H1 (cell line): ENCODE results near the gene ROR1. TPM values are rescaled to one million over a fixed set of nuclear protein-coding genes. Genes with fewer than 3 reads are reported as not detected.

Experiments used
- CTCF ChIA-PET: fragments of 300-600 bp; sonication (Branson Sonifier 250); formaldehyde crosslinking; loops from one replicate; lab custom pipeline; 2021; ENCODE audit not compliant: partially characterized antibody; lab: Charles Lee
- POLR2A ChIA-PET: fragments of 300-600 bp; sonication (Branson Sonifier 250); formaldehyde crosslinking; loops from one replicate; lab custom pipeline; 2021; ENCODE audit warnings: inconsistent platforms; ENCODE audit not compliant: partially characterized antibody; lab: Charles Lee
- DNase-seq, 2 experiments: peaks; one replicate each; pipeline versions ENCODE4 v3.0.0 to v3.0.0-alpha.2; 2010 to 2022; ENCODE audit warnings: low spot score in 2 of 2, low read depth in 1 of 2, mixed read lengths in 1 of 2
- FAIRE-seq: peaks from 2 replicates; lab custom pipeline; 2011; peaks lifted over from hg19 to GRCh38; lab: Jason Lieb, UNC
- H2AFZ ChIP-seq: 2 replicates; pipeline ENCODE4 v1.8.1; 2012; ENCODE audit warnings: low read length, inconsistent platforms
- H2AK5ac ChIP-seq: 2 replicates; pipeline ENCODE4 v1.6.1; 2013; ENCODE audit warnings: low read depth, low read length
- H2BK120ac ChIP-seq: replicated peaks from 2 replicates; pipeline ENCODE3; 2013; ENCODE audit warnings: low read depth, low read length, inconsistent platforms
- H2BK12ac ChIP-seq: 2 replicates; pipeline ENCODE4 v1.6.1; 2013; ENCODE audit warnings: low read depth, low read length
- H2BK15ac ChIP-seq: 2 replicates; pipeline ENCODE4 v1.6.1; 2013; ENCODE audit warnings: low read length
- H2BK20ac ChIP-seq: 2 replicates; pipeline ENCODE4 v1.6.1; 2013; ENCODE audit warnings: low read length
- H2BK5ac ChIP-seq: 2 replicates; pipeline ENCODE4 v1.6.1; 2013; ENCODE audit warnings: low read depth, low read length
- H3K14ac ChIP-seq: 2 replicates; pipeline ENCODE4 v1.6.1; 2013; ENCODE audit warnings: inconsistent platforms; ENCODE audit not compliant: insufficient read length
- H3K18ac ChIP-seq: 2 replicates; pipeline ENCODE4 v1.6.1; 2013; ENCODE audit warnings: low read length; ENCODE audit errors: extremely low read depth
- H3K23ac ChIP-seq: 2 replicates; pipeline ENCODE4 v1.6.1; 2013; ENCODE audit warnings: inconsistent platforms; ENCODE audit not compliant: insufficient read length
- H3K23me2 ChIP-seq: 2 replicates; pipeline ENCODE4 v1.6.1; 2013; ENCODE audit warnings: low read depth, low read length
- H3K27ac ChIP-seq: 2 replicates; pipeline ENCODE4 v1.6.1; 2011; ENCODE audit warnings: low read depth, low read length, inconsistent platforms
- H3K27me3 ChIP-seq, 4 experiments: replicated peaks in 1 of 4; 1 replicate in 1 of 4; 2 replicates in 3 of 4; pipeline versions ENCODE4 v1.6.1 to v1.8.1; 2011 to 2013; ENCODE audit warnings: low read length in 3 of 4, mild to moderate bottlenecking in 3 of 4, inconsistent platforms in 2 of 4, mixed read lengths in 2 of 4, moderate library complexity in 1 of 4; ENCODE audit not compliant: control insufficient read depth in 3 of 4, insufficient read depth in 3 of 4; ENCODE audit errors: extremely low read depth in 1 of 4
- H3K36me3 ChIP-seq, 4 experiments: 2 replicates each; pipeline versions ENCODE4 v1.6.1 to v1.8.1; 2011 to 2013; ENCODE audit warnings: mild to moderate bottlenecking in 4 of 4, low read length in 3 of 4, moderate library complexity in 2 of 4, control low read depth in 1 of 4, inconsistent platforms in 1 of 4; ENCODE audit not compliant: insufficient read depth in 4 of 4, control insufficient read depth in 2 of 4
- H3K4ac ChIP-seq: replicated peaks from 2 replicates; pipeline ENCODE3; 2013; ENCODE audit warnings: low read length, low read depth, mixed read lengths, inconsistent platforms; ENCODE audit not compliant: insufficient read length
- H3K4me1 ChIP-seq, 4 experiments: replicated peaks in 1 of 4; 1 replicate in 1 of 4; 2 replicates in 3 of 4; pipeline versions ENCODE4 v1.6.1 to v1.8.1; 2011 to 2013; ENCODE audit warnings: low read length in 3 of 4, inconsistent platforms in 2 of 4, mixed read lengths in 1 of 4; ENCODE audit not compliant: insufficient read depth in 4 of 4, control insufficient read depth in 3 of 4
- H3K4me2 ChIP-seq, 2 experiments: 2 replicates each; pipeline versions ENCODE4 v1.6.1 to v1.8.1; 2011 to 2013; ENCODE audit warnings: low read depth in 2 of 2, low read length in 2 of 2, control low read depth in 1 of 2, inconsistent platforms in 1 of 2, mild to moderate bottlenecking in 1 of 2; ENCODE audit not compliant: insufficient read depth in 1 of 2
- H3K4me3 ChIP-seq, 4 experiments: fragments of 200-600, 300-600 bp in 1 of 4; sonication (generic), shearing (Covaris generic), sonication (Bioruptor Twin) in 1 of 4; 2 replicates each; pipeline versions ENCODE4 v1.5.1 to v1.8.1; 2011 to 2016; ENCODE audit warnings: low read length in 4 of 4, low read depth in 3 of 4, control low read depth in 2 of 4, inconsistent platforms in 2 of 4, mild to moderate bottlenecking in 2 of 4, mixed read lengths in 1 of 4, moderate library complexity in 1 of 4; ENCODE audit not compliant: insufficient read depth in 2 of 4; ENCODE audit errors: extremely low read depth in 1 of 4
- H3K56ac ChIP-seq: replicated peaks from 2 replicates; pipeline ENCODE3; 2013; ENCODE audit warnings: low read depth, mild to moderate bottlenecking, mixed read lengths, low read length, inconsistent platforms; ENCODE audit not compliant: insufficient read length
- H3K79me1 ChIP-seq: 2 replicates; pipeline ENCODE4 v1.6.1; 2013; ENCODE audit warnings: low read depth, low read length, control low read depth
- H3K79me2 ChIP-seq, 2 experiments: 2 replicates each; pipeline versions ENCODE4 v1.6.1 to v1.8.1; 2012 to 2013; ENCODE audit warnings: low read length in 2 of 2, mild to moderate bottlenecking in 2 of 2, inconsistent platforms in 1 of 2; ENCODE audit not compliant: insufficient read depth in 2 of 2, control insufficient read depth in 1 of 2
- H3K9ac ChIP-seq, 4 experiments: replicated peaks in 1 of 4; 1 replicate in 1 of 4; 2 replicates in 3 of 4; pipeline versions ENCODE4 v1.6.1 to v1.8.1; 2011 to 2013; ENCODE audit warnings: low read depth in 3 of 4, low read length in 3 of 4, control low read depth in 2 of 4, mild to moderate bottlenecking in 2 of 4, moderate library complexity in 2 of 4, inconsistent platforms in 1 of 4; ENCODE audit errors: extremely low read depth in 1 of 4
- H3K9me3 ChIP-seq, 2 experiments: 2 replicates each; pipeline versions ENCODE4 v1.6.1 to v1.8.1; 2012 to 2013; ENCODE audit warnings: mild to moderate bottlenecking in 2 of 2, moderate library complexity in 2 of 2, control low read depth in 1 of 2, inconsistent platforms in 1 of 2, low read depth in 1 of 2, low read length in 1 of 2, mixed read lengths in 1 of 2; ENCODE audit not compliant: insufficient read depth in 2 of 2
- H4K20me1 ChIP-seq, 2 experiments: replicated peaks in 1 of 2; 2 replicates each; pipeline versions ENCODE3 to v1.8.1; 2011 to 2013; ENCODE audit warnings: inconsistent platforms in 2 of 2, low read length in 2 of 2, mild to moderate bottlenecking in 1 of 2; ENCODE audit not compliant: insufficient read depth in 2 of 2, control insufficient read depth in 1 of 2
- H4K5ac ChIP-seq: 2 replicates; pipeline ENCODE4 v1.6.1; 2013; ENCODE audit warnings: low read length, low read depth, mixed read lengths, inconsistent platforms; ENCODE audit not compliant: insufficient read length
- H4K8ac ChIP-seq: 2 replicates; pipeline ENCODE4 v1.8.0; 2013; ENCODE audit warnings: mild to moderate bottlenecking, moderate library complexity, low read length, inconsistent platforms; ENCODE audit not compliant: insufficient read depth; ENCODE audit errors: extremely low read depth
- H4K91ac ChIP-seq: replicated peaks from 2 replicates; pipeline ENCODE3; 2013; ENCODE audit warnings: low read length, mixed read lengths, inconsistent platforms; ENCODE audit not compliant: insufficient read length
- JUND ChIP-seq: IDR thresholded peaks from 2 replicates; pipeline ENCODE4 v1.6.1; 2011; ENCODE audit warnings: mild to moderate bottlenecking, improper control_type of control experiment, low read length
- POLR2A ChIP-seq, 2 experiments: IDR thresholded peaks; 1 replicate in 1 of 2; 2 replicates in 1 of 2; pipeline ENCODE4 v1.6.1; 2011; ENCODE audit warnings: low read depth in 2 of 2, low read length in 2 of 2, mild to moderate bottlenecking in 2 of 2; ENCODE audit errors: control extremely low read depth in 1 of 2
- RBBP5 ChIP-seq: IDR thresholded peaks from 2 replicates; pipeline ENCODE4 v1.7.1; 2012; ENCODE audit warnings: low read depth, mild to moderate bottlenecking, inconsistent platforms, low read length, moderate library complexity, borderline replicate concordance
- RNF2 ChIP-seq: fragments of 200-900, 300-1000 bp; sonication (generic); IDR thresholded peaks from 2 replicates; pipeline ENCODE4 v1.7.1; 2016; ENCODE audit warnings: borderline replicate concordance, low read depth, mild to moderate bottlenecking, antibody characterized with exemption, low read length; ENCODE audit not compliant: poor library complexity, severe bottlenecking; ENCODE audit errors: missing control alignments
- SAP30 ChIP-seq: fragments of 300-600 bp; sonication (generic); IDR thresholded peaks from 2 replicates; pipeline ENCODE4 v1.7.1; 2012; ENCODE audit warnings: low read length, moderate library complexity, mild to moderate bottlenecking, inconsistent platforms; ENCODE audit not compliant: insufficient read depth, insufficient replicate concordance
- SP1 ChIP-seq: IDR thresholded peaks from 2 replicates; pipeline ENCODE4 v1.6.1; 2011; ENCODE audit warnings: low read depth, low read length
- TAF7 ChIP-seq: optimal IDR thresholded peaks from 2 replicates; pipeline ENCODE3; 2011; ENCODE audit warnings: low read depth, mild to moderate bottlenecking, inconsistent platforms, low read length, moderate library complexity, borderline replicate concordance
- WGBS, 2 experiments: shearing (Covaris generic) in 1 of 2; methylation state at CpG; one replicate each; pipeline versions ENCODE4 v1.1.6 to v1.1.7; 2013 to 2015; ENCODE audit warnings: low lambda C conversion rate in 2 of 2, mixed read lengths in 2 of 2, inconsistent platforms in 1 of 2, low coverage in 1 of 2, missing lambda C conversion rate in 1 of 2; ENCODE audit not compliant: insufficient replicate concordance in 2 of 2, insufficient coverage in 1 of 2, insufficient read length in 1 of 2; ENCODE audit errors: extremely low coverage in 1 of 2, missing lambda C conversion rate in 1 of 2; 5-methylcytosine and 5-hydroxymethylcytosine counted together
- polyA plus RNA-seq, 7 experiments: library from polyadenylated mRNA; depleted of rRNA in 3 of 7; stranded (reverse) in 5 of 7; unstranded in 2 of 7; fragments of >200 nt in 5 of 7; fragments of 200-250 nt in 2 of 7; gene quantifications; 1 replicate in 5 of 7; 2 replicates in 1 of 7; 4 replicates in 1 of 7; pipeline versions ENCODE4 v1.2.1 to v1.2.3, GENCODE V29; 2011 to 2013; ENCODE audit warnings: missing spikeins in 2 of 7, mixed read lengths in 2 of 7
- total RNA-seq: library from RNA; stranded (reverse); fragmentation: NEBNext Ultra II Directional; extraction: Animal tissue kit (Norgen Biotek cat#: 25700); gene quantifications from 2 replicates; pipeline ENCODE4 v1.2.1, GENCODE V29; 2021

ROR1 gene
- total and polyA plus RNA-seq, 2 of the 8 experiments (the other 6 are each of a cell fraction or from before 2014, with no cell fraction given): 33.6 to 73.6 TPM

- no peak for FAIRE-seq
- CTCF ChIA-PET: interaction anchor here (0.6 to 4.2 kb wide), 4 partner anchors 7 to 1282 kb away, joined by 3 to 23 read pairs (median 4); no protein-coding TSS in a partner anchor
- WGBS, 2 experiments: 95% methylated on average over 10 of the region's 10 CpGs; no CpG with 5 or more reads in 1 of the 2 experiments
Observed at GRCh38 chr1:64186138-64186897, 412.5 kb downstream of the ROR1 start.

More at GRCh38 chr1:64186138-64186897, 412.5 kb downstream of the ROR1 start:
- DNase-seq: no peak
- no peak overlapping the region for H3K18ac ChIP-seq
- no peaks in the 10 kb centered on the region for H3K79me1 ChIP-seq
- H4K8ac ChIP-seq: no peak overlapping the region
- H2AK5ac ChIP-seq: no peak overlapping the region
- no peak overlapping the region for H2BK20ac ChIP-seq
- H3K56ac ChIP-seq: no peak overlapping the region
- no peaks in the 10 kb centered on the region for H3K9me3 ChIP-seq
- no peaks in the 10 kb centered on the region for H3K36me3 ChIP-seq
- no peak overlapping the region for H4K5ac ChIP-seq
- no peak overlapping the region for H2BK120ac ChIP-seq
- H2BK12ac ChIP-seq: no peak overlapping the region
- no peaks in the 10 kb centered on the region for H3K27me3 ChIP-seq
- H2BK15ac ChIP-seq: no peak overlapping the region
- H3K9ac ChIP-seq: no peak overlapping the region
- TF ChIP-seq SAP30 (no peak), JUND (no peak), RNF2 (no peak), SP1 (no peak), TAF7 (no peak), POLR2A (IDR thresholded peaks at IDR 0.05; ENCODE audit: control extremely low read depth in 1 of 2, low read depth in 2 of 2, low read length in 2 of 2) (no peak), RBBP5 (no peak)
- H3K4me3 ChIP-seq: no peak overlapping the region
- H3K4me1 ChIP-seq: 0 out of 7 replicates have a peak, but pooled peaks cover 0 to 2% (median 0%) of the 10 kb centered on the region in 4 experiments
- no peak overlapping the region for H4K91ac ChIP-seq
- no peak overlapping the region for H3K23ac ChIP-seq
- no peak overlapping the region for H3K14ac ChIP-seq
- H3K27ac ChIP-seq: no peak overlapping the region
- H2BK5ac ChIP-seq: no peak overlapping the region
- no peaks in the 10 kb centered on the region; the same call in 1 of the 2 replicates for H3K23me2 ChIP-seq
- H3K4me2 ChIP-seq: no peak overlapping the region
- H3K4ac ChIP-seq: no peak overlapping the region
- no peaks in the 10 kb centered on the region for H3K79me2 ChIP-seq
- POLR2A ChIA-PET: no interaction called here
- peaks cover 0 to 2% of the 10 kb centered on the region in 2 experiments for H4K20me1 ChIP-seq
- no peak overlapping the region for H2AFZ ChIP-seq
